Osteoblast (primary cell): Measurements from ENCODE around the gene OAS3. TPM values are rescaled to one million over a fixed set of nuclear protein-coding genes. Genes with fewer than 3 reads are reported as not detected.

Source experiments
- DNase-seq: peaks from one replicate; pipeline ENCODE4 v3.0.0; 2011; ENCODE audit warnings: low spot score, mixed read lengths; ENCODE audit not compliant: insufficient read length; ENCODE audit errors: missing footprints
- H2AFZ ChIP-seq: 2 replicates; pipeline ENCODE4 v1.6.0; 2011; ENCODE audit warnings: mild to moderate bottlenecking, low read length
- H3K27ac ChIP-seq: 2 replicates; pipeline ENCODE4 v1.5.1; 2011; ENCODE audit warnings: mild to moderate bottlenecking, low read depth, low read length, moderate library complexity
- H3K27me3 ChIP-seq: 2 replicates; pipeline ENCODE4 v1.6.0; 2012; ENCODE audit warnings: mild to moderate bottlenecking, control low read depth, inconsistent platforms, low read length, moderate library complexity; ENCODE audit not compliant: insufficient read depth
- H3K36me3 ChIP-seq: 2 replicates; pipeline ENCODE4 v1.5.1; 2011; ENCODE audit warnings: mild to moderate bottlenecking, low read length, control low read depth, moderate library complexity; ENCODE audit not compliant: insufficient read depth
- H3K4me1 ChIP-seq: 2 replicates; pipeline ENCODE4 v1.5.1; 2011; ENCODE audit warnings: mild to moderate bottlenecking, low read length, control low read depth, moderate library complexity; ENCODE audit not compliant: insufficient read depth
- H3K4me2 ChIP-seq: 2 replicates; pipeline ENCODE4 v1.6.0; 2011; ENCODE audit warnings: mild to moderate bottlenecking, low read length; ENCODE audit not compliant: insufficient read depth
- H3K4me3 ChIP-seq: fragments of 200-600 bp; sonication (generic); 3 replicates; pipeline ENCODE4 v1.5.1; 2012; ENCODE audit warnings: mild to moderate bottlenecking, low read length, inconsistent platforms; ENCODE audit not compliant: insufficient read depth
- H3K79me2 ChIP-seq: 2 replicates; pipeline ENCODE4 v1.6.0; 2012; ENCODE audit warnings: mild to moderate bottlenecking, low read length, control low read depth, inconsistent platforms; ENCODE audit not compliant: insufficient read depth
- H3K9me3 ChIP-seq: 2 replicates; pipeline ENCODE4 v1.5.1; 2011; ENCODE audit warnings: low read depth, low read length, control low read depth
- H4K20me1 ChIP-seq: 2 replicates; pipeline ENCODE4 v1.6.0; 2012; ENCODE audit warnings: mild to moderate bottlenecking, low read length, control low read depth; ENCODE audit not compliant: insufficient read depth
- total RNA-seq: library from RNA; depleted of rRNA; stranded (reverse); fragments of >200 nt; gene quantifications from 2 replicates; pipeline ENCODE4 v1.2.3, GENCODE V29; 2012
- TF ChIP-seq, protein P1 (sequence below): IDR thresholded peaks from 2 replicates; pipeline ENCODE4 v1.5.1; 2011; ENCODE audit warnings: mild to moderate bottlenecking, low read depth, low read length, moderate library complexity; ENCODE audit errors: extremely low read depth

The OAS3 gene
- total RNA-seq, 1 donor, result 6.9 TPM

DNA sequence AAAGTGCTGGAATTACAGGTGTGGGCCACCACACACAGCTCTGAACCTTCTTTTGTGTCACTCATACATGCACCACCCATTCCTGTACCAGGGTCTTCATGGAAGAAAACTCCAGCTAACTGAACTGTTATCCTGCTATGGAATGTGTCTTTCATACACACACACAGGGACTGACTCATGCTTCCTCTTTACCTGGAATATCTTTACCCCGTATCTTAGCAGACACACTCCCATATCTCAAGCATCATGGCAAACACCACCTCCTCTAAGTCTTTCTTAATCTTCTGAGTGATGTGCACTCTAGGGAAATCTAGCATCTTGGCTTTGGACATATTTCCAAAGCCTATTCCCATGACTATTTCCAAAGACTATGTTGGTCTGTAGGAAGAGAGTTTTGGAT, 83.2 kb downstream of the OAS3 start:
- DNase-seq, result no peak
- Histone ChIP-seq H3K4me1 (peaks cover 8% of the 10 kb centered on the region), H3K27me3 (no peaks in the 10 kb centered on the region), H3K27ac (no peak overlapping the region), H4K20me1 (no peaks in the 10 kb centered on the region), H3K9me3 (no peaks in the 10 kb centered on the region), H3K79me2 (no peaks in the 10 kb centered on the region), H3K4me2 (no peak overlapping the region), H2AFZ (no peak overlapping the region), H3K4me3 (no peak overlapping the region), H3K36me3 (no peaks in the 10 kb centered on the region)
- TF ChIP-seq, protein P1, sequence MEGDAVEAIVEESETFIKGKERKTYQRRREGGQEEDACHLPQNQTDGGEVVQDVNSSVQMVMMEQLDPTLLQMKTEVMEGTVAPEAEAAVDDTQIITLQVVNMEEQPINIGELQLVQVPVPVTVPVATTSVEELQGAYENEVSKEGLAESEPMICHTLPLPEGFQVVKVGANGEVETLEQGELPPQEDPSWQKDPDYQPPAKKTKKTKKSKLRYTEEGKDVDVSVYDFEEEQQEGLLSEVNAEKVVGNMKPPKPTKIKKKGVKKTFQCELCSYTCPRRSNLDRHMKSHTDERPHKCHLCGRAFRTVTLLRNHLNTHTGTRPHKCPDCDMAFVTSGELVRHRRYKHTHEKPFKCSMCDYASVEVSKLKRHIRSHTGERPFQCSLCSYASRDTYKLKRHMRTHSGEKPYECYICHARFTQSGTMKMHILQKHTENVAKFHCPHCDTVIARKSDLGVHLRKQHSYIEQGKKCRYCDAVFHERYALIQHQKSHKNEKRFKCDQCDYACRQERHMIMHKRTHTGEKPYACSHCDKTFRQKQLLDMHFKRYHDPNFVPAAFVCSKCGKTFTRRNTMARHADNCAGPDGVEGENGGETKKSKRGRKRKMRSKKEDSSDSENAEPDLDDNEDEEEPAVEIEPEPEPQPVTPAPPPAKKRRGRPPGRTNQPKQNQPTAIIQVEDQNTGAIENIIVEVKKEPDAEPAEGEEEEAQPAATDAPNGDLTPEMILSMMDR, result no peak

Other genes starting within 250 kb of the OAS3 start
- gene RPH3A, start 146.7 kb upstream of the OAS3 start, total RNA-seq, result not detected in 2 replicates
- 0.59 and 3.6 TPM in 2 replicates for gene OAS1, start 31.5 kb upstream of the OAS3 start, total RNA-seq
- gene OAS2, start 40.0 kb downstream of the OAS3 start, total RNA-seq, result 8.3 and 18.1 TPM in 2 replicates
- gene DTX1, start 118.3 kb downstream of the OAS3 start, total RNA-seq, result under 0.01 TPM in 2 replicates
- not detected in 2 replicates for gene RASAL1, start 197.3 kb downstream of the OAS3 start, total RNA-seq
- not detected in 2 replicates for gene CFAP73, start 211.2 kb downstream of the OAS3 start, total RNA-seq
- gene DDX54, start 247.0 kb downstream of the OAS3 start, total RNA-seq, result 40.2 and 49.5 TPM in 2 replicates
- 20.0 and 22.4 TPM in 2 replicates for gene RITA1, start 247.2 kb downstream of the OAS3 start, total RNA-seq